CMK (cell line): ENCODE data around the gene PSME2.

Experiments used
- DNase-seq: peaks from one replicate; pipeline ENCODE4 v3.0.0-alpha.2; 2010; ENCODE audit warnings: low read depth

PSME2 gene

GRCh38 chr14:24146453-24146977 lies at the start of gene PSME2:
Gene PSME2 (minus strand): TSS chr14:24146610. CDS start chr14:24146581, 29 bp downstream.
- peak; percentile 93 for DNase-seq

- DNase-seq, result peak; percentile 60
Measured at GRCh38 chr14:24195186-24196070, 49.0 kb upstream of the PSME2 start, which contains the start of gene TM9SF1. Gene TM9SF1 (minus strand): TSS chr14:24195441. CDS start chr14:24195019, 422 bp downstream.

- DNase-seq, result no peak
Measured at GRCh38 chr14:24194873-24195185, 48.4 kb upstream of the PSME2 start.

GRCh38 chr14:24194186-24194872 lies 47.9 kb upstream of the PSME2 start:
- DNase-seq, result no peak

- DNase-seq, result no peak
Measured at GRCh38 chr14:24192933-24193332, 46.5 kb upstream of the PSME2 start.

GRCh38 chr14:24190416-24190815 lies 44.0 kb upstream of the PSME2 start:
- DNase-seq, result no peak

- no peak for DNase-seq
Measured at GRCh38 chr14:24189460-24189859, 43.0 kb upstream of the PSME2 start.

GRCh38 chr14:24189059-24189375 lies 42.6 kb upstream of the PSME2 start:
- DNase-seq, result no peak

- DNase-seq, result peak; percentile 85
Measured at GRCh38 chr14:24188251-24189058, 42.0 kb upstream of the PSME2 start, which contains the start of gene IPO4. Gene IPO4 (minus strand): TSS chr14:24188816. CDS start chr14:24188787, 29 bp downstream.

GRCh38 chr14:24187539-24187915 lies 41.1 kb upstream of the PSME2 start:
- DNase-seq, result no peak

- DNase-seq, result no peak
Measured at GRCh38 chr14:24186831-24187538, 40.6 kb upstream of the PSME2 start.

- DNase-seq, result no peak
Measured at GRCh38 chr14:24185741-24186140, 39.3 kb upstream of the PSME2 start.

- DNase-seq, result no peak
Measured at GRCh38 chr14:24185026-24185425, 38.6 kb upstream of the PSME2 start.

GRCh38 chr14:24184104-24184970 lies 37.9 kb upstream of the PSME2 start:
- no peak for DNase-seq

GRCh38 chr14:24183014-24183481 lies 36.6 kb upstream of the PSME2 start:
- DNase-seq, result no peak

- DNase-seq, result no peak
Measured at GRCh38 chr14:24182110-24182882, 35.9 kb upstream of the PSME2 start.

- DNase-seq, result no peak
Measured at GRCh38 chr14:24181371-24182077, 35.1 kb upstream of the PSME2 start.

- no peak for DNase-seq
Measured at GRCh38 chr14:24179961-24180796, 33.8 kb upstream of the PSME2 start.
